ENCODE measurements around the gene AGBL4.
"Not testable (repeated sequence)": the region's sequence is repeated elsewhere in the genome, so short reads cannot be mapped to it uniquely, and the experiment has no call there.

Gene AGBL4

DNA sequence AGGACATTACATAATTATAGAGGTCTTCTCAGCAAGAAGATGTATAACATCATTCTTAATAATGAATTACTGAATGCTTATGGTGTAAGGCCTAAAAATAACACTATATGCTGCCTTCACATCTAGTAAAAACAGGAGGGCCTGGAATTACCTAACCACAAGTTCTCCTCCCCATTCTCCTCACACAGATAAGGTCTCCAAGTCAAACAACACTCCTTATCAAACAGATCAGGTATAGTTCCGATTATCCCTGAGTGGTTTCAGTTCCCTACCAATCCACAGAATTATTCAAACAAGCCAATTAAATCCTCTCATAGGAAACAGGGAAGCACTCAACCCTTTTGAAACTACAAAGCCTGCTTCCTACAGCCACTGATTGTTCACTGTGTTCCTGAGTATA lies 4.0 kb upstream of the AGBL4 start:
- ChIA-PET CTCF (no interaction called here), POLR2A (ENCODE audit: low non-redundant PET) (no interaction called here)
- no peak overlapping the region for H3K27ac ChIP-seq
- no peak for TF ChIP-seq CTCF (conservative IDR thresholded peaks at IDR 0.05; ENCODE audit: low read depth)
- no peak for DNase-seq (ENCODE audit: low spot score)

- TF ChIP-seq CTCF (conservative IDR thresholded peaks at IDR 0.05; ENCODE audit: low read depth) = no peak
- ChIA-PET CTCF (no interaction called here), POLR2A (ENCODE audit: low non-redundant PET) (no interaction called here)
- DNase-seq (ENCODE audit: low spot score) = no peak
- no peak overlapping the region for H3K27ac ChIP-seq
Observed at GRCh38 chr1:49995734-49996133, 28.0 kb downstream of the AGBL4 start.

- POLR2A ChIA-PET (ENCODE audit: low non-redundant PET) = no interaction called here
- H3K27ac ChIP-seq = no peak overlapping the region
- CTCF ChIA-PET = no interaction called here
- no peak for DNase-seq (ENCODE audit: low spot score)
- no peak for TF ChIP-seq CTCF (conservative IDR thresholded peaks at IDR 0.05; ENCODE audit: low read depth)
Observed at GRCh38 chr1:49971088-49971487, 52.7 kb downstream of the AGBL4 start.

- CTCF ChIA-PET = no interaction called here
- DNase-seq (ENCODE audit: low spot score) = no peak
- no peak overlapping the region for H3K27ac ChIP-seq
- no peak for TF ChIP-seq CTCF (conservative IDR thresholded peaks at IDR 0.05; ENCODE audit: low read depth)
- POLR2A ChIA-PET (ENCODE audit: low non-redundant PET) = no interaction called here
Observed at GRCh38 chr1:49951385-49951784, 72.4 kb downstream of the AGBL4 start.

DNA sequence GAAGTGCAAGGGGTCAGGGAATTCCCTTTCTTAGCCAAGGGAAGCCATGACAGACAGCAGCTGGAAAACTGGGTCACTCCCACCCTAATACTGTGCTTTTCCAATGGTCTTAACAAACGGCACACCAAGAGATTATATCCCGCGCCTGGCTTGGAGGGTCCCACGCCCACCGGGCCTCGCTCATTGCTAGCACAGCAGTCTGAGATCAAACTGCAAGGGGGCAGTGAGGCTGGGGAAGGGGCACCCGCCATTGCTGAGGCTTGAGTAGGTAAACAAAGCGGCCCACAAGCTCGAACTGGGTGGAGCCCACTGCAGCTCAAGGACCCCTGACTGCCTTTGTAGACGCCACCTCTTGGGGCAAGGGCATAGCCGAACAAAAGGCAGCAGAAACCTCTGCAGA lies 108.5 kb downstream of the AGBL4 start:
- H3K27ac ChIP-seq; CTCF ChIA-PET; DNase-seq (ENCODE audit: low spot score); POLR2A ChIA-PET (ENCODE audit: low non-redundant PET): not testable (repeated sequence)

DNA sequence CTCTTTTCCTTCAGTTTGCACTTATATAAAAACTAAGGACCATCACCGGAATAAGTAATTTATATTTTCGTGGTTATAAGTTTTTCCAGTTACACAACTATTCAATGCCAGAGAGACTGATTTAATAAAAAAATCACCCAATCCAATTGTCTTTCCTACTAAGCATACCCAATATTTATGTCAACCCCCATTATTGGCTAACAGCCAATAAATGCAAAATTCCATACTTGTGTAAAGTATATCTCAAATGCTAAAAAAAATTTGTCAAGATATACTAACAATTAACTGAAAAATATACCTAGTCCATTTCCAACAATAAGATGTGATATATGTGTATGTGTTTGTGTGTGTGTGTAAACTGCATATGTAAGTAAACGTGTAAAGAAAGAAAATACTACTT lies 117.4 kb downstream of the AGBL4 start:
- POLR2A ChIA-PET (ENCODE audit: low non-redundant PET) = no interaction called here
- no peak for TF ChIP-seq CTCF (conservative IDR thresholded peaks at IDR 0.05; ENCODE audit: low read depth)
- CTCF ChIA-PET = no interaction called here
- DNase-seq (ENCODE audit: low spot score) = no peak
- no peak overlapping the region for H3K27ac ChIP-seq

GRCh38 chr1:49864581-49864980 lies 159.2 kb downstream of the AGBL4 start:
- ChIA-PET CTCF (no interaction called here), POLR2A (ENCODE audit: low non-redundant PET) (no interaction called here)
- no peak for TF ChIP-seq CTCF (conservative IDR thresholded peaks at IDR 0.05; ENCODE audit: low read depth)
- DNase-seq (ENCODE audit: low spot score) = no peak
- no peak overlapping the region for H3K27ac ChIP-seq

Measured in RWPE1 (cell line).